GM10847 (cell line): ENCODE measurements around the gene EPHA3.

Experiments
- POLR2A ChIP-seq: IDR thresholded peaks from 2 replicates; pipeline ENCODE4 v1.6.1; 2011; ENCODE audit not compliant: insufficient read length; ENCODE audit errors: extremely low read depth

EPHA3 gene

DNA sequence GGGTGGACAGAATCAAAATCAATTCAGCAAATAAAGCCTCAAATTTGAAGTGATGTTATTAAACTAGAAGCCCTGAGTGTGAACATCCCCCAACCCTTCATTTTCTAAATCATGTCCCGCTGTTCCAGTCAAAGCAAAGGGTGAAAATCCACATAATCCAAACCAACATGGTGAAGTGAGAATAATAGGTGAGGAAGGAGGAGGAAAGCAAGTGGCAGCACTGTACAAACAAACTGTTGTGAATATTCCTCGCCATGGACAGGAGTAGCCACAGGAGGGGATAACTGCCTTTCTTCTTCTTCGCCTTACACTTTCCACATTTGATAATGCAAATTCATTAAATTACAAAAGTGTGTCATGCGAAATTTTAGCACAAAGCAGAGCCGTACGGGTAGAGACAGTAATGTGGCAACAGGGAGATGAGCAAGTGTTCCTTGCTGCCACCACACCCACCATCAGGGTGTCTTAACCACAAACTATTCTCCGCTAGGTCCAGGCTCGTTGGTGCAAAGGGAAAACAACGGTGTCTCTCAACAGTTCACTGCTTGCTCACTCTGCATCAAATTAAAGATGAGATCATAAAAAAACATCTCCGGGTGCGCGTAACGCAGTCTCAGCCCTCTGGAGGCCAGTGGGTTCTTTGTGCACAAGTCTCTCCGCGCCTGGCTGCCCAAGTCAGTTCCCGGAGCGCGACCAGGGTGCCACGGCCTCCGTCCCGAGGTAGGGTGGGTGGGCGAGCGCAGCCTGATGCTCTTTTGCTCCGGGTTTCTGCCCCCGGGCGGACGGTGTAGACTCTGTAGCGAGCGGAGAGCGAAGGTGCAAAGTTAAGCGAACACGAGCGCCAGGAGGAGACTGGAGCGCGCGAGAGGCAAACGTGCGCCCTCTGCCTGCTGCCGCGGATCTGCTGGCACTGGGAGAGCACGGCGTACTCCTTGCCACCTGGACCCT, 6.7 kb downstream of the EPHA3 start:
- TF ChIP-seq POLR2A = no peak

DNA sequence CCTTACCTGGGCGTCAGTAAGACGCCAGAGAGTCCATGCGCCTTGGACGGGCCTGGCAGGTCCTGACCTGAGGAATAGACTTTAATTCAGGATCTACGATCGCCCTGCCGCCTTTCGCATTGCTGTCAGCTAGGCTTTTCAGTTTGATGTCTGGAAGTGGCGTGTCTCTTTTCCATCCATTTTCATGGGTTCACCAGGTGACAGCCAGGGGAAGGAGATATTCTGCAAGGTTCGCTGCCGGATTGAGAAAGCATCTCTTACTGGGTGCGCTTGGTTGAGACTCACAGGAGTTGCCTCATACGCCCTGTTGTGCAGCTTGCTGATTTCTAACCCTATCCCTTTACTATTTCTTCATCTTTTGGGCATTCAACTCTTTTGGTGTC, 7.4 kb downstream of the EPHA3 start:
- no peak for TF ChIP-seq POLR2A

DNA sequence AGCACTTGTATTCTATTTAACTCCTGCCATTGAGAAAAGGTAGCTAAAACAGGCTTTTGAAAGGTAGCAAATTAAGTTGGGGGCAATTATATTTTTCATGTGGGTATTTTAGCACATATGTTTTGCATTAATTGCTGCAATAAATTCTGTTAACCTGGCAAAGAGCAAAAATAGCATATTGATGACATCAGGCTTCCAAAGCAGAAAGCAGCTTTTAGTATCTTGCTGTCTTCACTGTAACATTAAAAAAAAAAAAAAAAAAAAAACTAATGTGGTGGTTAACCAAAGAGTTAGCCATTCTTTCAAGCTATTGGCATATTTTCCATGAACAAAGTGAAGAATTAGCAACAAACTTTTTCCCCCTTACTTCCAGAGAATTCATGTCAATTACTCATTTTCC, 9.1 kb downstream of the EPHA3 start:
- no peak for TF ChIP-seq POLR2A

DNA sequence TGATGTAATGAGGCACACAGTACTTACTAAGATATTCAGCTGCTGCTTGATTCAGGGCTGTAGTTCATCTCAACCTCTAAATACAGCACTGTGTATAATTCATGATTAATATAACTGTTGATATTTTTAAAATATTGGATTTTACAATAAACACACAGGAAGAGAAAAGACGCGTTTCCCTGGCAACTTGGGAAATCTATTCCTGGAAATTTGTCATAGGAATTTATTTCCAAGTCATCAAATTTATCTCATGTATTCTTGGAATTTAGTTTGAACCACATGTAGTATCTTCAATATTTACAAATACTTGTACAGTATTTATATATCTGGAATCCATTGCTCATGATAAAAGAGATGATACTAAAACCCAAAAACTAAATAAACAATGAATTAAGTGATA, 30.6 kb downstream of the EPHA3 start:
- no peak for TF ChIP-seq POLR2A

DNA sequence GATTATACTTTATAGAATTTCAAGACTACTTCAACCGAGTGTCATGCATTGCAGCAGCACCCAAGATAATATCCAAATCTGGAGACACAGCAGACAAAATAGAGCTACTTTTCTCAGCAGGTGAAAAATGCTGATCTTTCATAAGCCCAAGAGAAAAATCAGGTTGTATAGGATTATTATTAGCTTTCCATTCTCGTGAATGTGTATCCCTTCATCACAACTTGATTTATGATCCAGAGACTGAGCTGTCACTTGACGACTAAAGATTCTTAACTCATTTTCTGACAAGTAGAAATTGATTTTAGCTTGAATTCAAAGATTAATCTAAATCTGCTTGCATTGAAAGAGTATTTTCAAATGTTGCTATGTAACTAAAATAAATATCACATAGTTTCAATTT, 32.4 kb downstream of the EPHA3 start:
- no peak for TF ChIP-seq POLR2A

DNA sequence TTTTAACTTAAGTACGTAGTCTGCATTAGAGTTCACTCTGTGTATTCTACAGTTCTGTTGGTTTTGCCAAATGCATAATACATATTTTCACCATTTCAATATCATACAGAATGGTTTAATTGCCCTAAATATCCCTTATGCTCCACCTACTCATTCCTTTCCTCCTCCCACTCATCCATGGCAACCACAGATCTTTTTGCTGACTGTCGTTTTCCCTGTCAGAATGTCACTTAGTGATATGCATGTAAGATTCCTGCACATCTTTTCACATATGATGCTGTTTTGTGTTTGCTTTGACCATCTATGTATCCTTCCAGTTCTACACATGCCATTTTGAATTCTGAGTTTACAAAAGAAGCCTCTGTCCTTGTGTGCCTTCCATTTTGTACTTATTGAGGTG, 36.7 kb downstream of the EPHA3 start:
- no peak for TF ChIP-seq POLR2A

DNA sequence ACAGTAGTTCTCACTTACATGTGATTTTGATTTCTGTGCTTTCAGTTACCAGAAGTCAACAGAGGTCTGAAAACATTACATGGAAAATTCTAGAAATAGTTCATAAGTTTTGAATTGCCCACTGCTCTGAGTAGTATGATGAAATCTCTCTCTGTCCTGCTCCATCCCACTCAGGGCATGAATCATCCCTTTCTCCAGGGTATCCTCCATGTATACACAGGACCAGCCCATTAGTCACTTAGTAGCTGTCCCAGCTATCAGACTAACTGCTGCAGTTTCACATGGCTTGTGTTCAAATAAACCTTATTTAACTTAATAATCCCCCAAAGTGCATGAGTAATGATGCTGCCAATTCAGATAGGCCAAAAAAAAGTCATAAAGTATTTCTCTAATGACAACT, 38.6 kb downstream of the EPHA3 start:
- TF ChIP-seq POLR2A = no peak

DNA sequence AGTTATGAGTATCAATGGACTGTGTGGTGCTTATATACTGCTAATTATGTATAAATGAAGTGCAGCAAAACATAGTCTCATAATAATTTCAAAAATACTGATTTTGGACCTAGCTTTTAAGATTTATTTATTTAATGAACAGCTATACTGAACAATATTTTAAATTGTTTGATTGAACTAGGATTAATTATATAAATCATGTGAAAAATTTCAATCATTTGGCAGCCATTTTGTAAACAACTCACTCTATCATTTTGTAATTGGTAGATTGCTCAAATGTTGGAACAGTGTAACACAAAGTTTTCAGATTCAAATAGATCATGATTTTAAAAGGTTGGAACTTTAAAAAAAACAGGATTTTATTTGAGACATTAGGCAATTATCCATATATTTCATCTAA, 47.0 kb downstream of the EPHA3 start:
- no peak for TF ChIP-seq POLR2A

DNA sequence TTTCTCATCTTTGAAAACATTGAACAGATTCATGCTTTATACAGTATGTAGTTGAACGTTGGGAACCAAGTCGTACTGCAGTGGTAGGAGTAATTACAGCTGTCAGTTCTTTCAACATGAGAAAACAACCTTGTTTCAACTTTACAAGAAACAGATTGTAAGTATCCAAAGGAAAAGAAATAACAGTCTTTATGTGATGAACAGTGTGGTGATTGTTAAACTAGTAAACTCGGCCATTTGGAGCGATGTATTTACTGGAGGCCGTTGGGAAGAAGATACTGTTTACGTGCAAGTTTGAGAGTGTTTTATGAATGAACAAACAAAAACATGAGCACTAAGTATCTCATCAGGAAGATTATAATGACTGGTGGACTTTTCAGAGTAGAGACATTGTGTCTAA, 48.4 kb downstream of the EPHA3 start:
- no peak for TF ChIP-seq POLR2A

DNA sequence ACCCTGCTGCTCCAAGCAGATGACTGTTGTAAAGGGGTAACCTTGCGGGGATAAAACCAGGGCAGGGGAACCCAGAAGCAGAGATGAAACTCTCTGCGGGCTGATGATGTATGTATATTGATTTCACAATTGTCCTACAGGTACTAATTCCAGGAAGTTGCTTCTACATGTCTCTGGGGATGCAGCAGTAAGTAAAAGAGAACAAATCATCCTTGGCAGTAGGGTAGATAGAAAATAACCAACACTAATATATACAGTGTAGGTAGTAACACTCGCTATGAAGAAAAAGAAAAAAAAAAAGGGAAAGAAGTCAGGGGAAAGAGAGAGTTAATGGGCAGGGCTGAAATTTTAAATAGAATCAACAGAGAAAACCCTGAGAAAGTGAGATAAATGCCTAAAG, 50.2 kb downstream of the EPHA3 start:
- no peak for TF ChIP-seq POLR2A

DNA sequence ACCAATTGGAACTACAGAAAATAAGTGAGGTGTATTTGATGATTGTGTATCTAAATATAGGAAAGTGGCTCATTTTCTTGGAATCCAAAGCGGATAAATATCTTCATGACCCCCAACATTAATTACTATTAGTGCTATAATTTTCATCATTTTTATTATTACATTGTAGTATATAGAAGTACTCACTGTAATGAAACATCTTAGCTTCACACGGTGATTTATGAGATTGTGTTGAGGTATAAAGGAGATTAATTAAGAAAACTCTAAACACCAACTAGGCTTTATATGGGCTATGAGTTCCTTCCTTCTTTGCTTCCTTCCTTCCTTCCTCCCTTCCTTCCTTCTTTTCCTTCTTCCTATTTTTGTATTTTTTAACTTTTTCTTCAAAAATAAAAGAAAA, 52.2 kb downstream of the EPHA3 start:
- TF ChIP-seq POLR2A = no peak

DNA sequence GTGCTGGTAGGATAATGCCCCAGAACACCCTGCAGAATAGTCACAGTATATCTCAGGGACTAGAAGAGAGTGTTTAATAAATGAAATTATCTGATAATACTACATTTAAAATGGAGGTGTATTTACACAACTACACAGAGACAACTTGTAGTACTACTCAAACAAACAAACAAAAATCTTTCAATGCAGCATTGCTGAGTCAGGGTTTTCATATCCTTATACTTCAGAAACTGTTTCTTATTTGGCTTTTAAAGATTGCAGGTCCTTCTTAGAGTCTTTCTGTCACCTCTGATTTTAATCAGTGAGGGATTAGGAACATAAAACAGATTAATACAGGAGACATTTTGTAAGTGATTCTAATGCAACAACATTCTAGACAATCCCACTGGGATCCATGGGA, 57.4 kb downstream of the EPHA3 start:
- TF ChIP-seq POLR2A = no peak

DNA sequence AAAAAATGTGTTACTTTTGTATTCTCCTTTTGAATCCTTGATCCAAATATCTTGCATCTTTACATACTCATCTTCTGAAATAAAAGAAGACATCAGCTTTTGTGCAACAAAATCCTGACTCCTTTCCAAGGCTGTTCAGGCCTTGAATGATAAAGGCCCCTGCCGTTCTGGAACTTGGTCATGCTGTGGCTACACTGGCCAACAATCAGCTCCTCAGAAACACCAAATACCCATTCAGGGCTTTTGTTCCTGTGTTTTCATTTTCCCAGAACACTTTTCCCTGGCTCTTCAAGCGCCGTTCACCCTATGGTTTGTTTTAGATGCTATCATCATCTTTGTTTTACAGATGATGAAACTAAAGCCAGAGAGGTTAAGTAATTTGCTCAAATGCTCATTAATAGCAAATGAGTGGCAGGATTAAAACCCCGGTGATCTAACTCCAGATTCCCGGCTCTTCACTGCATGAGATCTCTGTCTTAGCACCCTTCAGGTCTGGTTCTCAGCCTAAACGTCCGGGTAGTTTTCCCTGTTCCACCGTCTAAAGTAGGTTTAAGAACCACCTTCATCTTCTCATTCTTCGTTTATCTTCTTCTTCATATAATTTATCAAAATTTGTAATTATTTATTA, 58.3 kb downstream of the EPHA3 start:
- TF ChIP-seq POLR2A = no peak

DNA sequence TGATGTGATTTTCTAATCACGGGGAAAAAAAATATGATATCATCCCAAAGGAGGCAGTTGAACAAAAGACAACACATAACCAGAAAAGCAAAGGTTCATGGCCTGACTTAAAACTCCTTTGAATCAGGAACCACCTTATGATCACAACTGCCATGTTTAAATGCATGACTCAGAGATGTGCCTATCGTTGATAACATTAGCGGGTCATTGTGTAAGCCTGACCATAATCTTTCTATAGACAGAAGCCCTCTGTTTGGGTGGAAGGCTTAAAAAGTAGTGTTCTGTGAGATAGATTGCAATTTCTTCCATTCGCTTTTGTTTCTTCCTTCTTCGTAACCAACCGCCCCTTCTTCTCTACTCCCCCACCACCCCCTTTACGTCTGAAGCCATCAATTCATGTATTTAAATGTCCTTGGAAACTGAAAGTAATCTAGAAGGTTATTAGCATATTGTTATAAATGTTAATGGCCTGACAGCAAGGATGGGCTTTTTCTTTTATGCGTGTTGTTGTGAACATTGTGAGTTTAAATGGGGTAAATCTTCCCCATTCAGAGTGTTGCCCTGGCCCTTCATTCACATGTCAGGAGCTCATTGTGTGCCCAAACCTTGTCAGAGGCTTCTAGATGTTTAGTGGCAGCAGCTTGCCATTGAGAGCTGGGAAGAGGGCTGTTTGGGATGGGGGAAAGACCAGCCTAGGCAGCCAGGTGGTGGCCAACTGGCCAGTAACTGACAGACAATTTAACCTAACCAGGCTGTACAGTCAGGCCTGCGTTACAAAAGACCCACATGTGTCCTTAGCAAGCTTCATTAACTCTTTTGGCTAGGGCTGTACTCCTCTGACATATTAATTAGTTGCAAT, 64.5 kb downstream of the EPHA3 start:
- no peak for TF ChIP-seq POLR2A

DNA sequence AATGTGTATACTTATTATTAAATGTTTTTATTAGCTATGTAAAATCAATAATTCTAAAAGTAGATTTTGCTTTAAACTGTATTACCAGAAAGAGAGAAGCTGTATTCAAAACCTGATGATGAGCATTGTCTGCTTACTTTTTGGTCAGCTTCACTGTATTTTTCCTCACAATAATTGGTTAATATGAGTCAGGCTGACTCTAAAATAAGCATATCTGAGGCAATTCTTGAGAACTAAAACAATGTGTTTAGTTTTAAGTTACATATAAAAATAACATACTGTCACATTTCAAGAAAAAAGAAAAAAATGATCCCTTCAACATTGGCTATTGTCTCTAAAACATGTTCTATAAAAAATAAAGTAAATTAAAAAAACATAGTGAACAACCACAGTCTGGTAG, 66.1 kb downstream of the EPHA3 start:
- TF ChIP-seq POLR2A = no peak
